Kidney epithelial cell (primary cell): ENCODE measurements around the gene SVEP1. TPM values are rescaled to one million over a fixed set of nuclear protein-coding genes. Genes with fewer than 3 reads are reported as not detected.

Experiments
- DNase-seq: peaks from one replicate; pipeline ENCODE4 v3.0.0-alpha.2; 2010; ENCODE audit warnings: low read depth
- H3K27me3 ChIP-seq: 2 replicates; pipeline ENCODE4 v1.6.0; 2011; ENCODE audit warnings: low read length; ENCODE audit not compliant: control insufficient read depth, insufficient read depth
- H3K36me3 ChIP-seq: 2 replicates; pipeline ENCODE4 v1.5.1; 2011; ENCODE audit warnings: low read length; ENCODE audit not compliant: control insufficient read depth, insufficient read depth
- H3K4me3 ChIP-seq: 2 replicates; pipeline ENCODE4 v1.5.1; 2011; ENCODE audit warnings: low read depth, mild to moderate bottlenecking, control low read depth, low read length
- total RNA-seq: library from RNA; depleted of rRNA; stranded (reverse); fragments of >200 nt; gene quantifications from 2 replicates; pipeline ENCODE4 v1.2.3, GENCODE V29; 2015
- TF ChIP-seq, protein P1 (sequence below): IDR thresholded peaks from 2 replicates; pipeline ENCODE4 v1.5.1; 2011; ENCODE audit warnings: mild to moderate bottlenecking, moderate library complexity, low read length, control low read depth, inconsistent platforms; ENCODE audit not compliant: insufficient read depth, poor library complexity, severe bottlenecking

SVEP1 gene
- total RNA-seq, 1 donor from 2014 or later = 1.6 TPM

GRCh38 chr9:110351009-110351467, 228.5 kb downstream of the SVEP1 start:
- no peak overlapping the region for H3K4me3 ChIP-seq
- no peaks in the 10 kb centered on the region for H3K27me3 ChIP-seq
- TF ChIP-seq, protein P1, sequence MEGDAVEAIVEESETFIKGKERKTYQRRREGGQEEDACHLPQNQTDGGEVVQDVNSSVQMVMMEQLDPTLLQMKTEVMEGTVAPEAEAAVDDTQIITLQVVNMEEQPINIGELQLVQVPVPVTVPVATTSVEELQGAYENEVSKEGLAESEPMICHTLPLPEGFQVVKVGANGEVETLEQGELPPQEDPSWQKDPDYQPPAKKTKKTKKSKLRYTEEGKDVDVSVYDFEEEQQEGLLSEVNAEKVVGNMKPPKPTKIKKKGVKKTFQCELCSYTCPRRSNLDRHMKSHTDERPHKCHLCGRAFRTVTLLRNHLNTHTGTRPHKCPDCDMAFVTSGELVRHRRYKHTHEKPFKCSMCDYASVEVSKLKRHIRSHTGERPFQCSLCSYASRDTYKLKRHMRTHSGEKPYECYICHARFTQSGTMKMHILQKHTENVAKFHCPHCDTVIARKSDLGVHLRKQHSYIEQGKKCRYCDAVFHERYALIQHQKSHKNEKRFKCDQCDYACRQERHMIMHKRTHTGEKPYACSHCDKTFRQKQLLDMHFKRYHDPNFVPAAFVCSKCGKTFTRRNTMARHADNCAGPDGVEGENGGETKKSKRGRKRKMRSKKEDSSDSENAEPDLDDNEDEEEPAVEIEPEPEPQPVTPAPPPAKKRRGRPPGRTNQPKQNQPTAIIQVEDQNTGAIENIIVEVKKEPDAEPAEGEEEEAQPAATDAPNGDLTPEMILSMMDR = no peak
- no peaks in the 10 kb centered on the region for H3K36me3 ChIP-seq
- DNase-seq = no peak

- TF ChIP-seq, protein P1 = no peak
Measured at GRCh38 chr9:110346325-110346724, 233.2 kb downstream of the SVEP1 start.

DNA sequence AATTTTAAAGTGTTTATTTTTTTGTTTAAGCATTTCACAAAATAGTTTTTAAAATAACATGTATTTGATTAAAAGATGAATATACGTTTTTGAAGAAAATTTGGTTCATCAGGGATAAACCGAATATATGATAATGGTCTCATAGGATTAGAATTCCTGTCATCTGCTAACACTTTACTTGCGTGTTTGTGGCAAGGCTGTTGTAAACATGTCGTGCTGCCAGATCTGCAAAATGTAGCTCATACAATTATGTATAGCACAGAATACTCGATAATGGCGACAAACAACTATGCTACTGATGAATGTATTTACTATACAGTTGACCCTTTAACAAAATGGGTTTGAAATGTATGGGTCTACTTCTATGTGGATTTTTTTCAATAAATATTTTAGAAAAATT, 234.7 kb downstream of the SVEP1 start:
- peaks cover 2% of the 10 kb centered on the region for H3K27me3 ChIP-seq
- DNase-seq = no peak
- H3K4me3 ChIP-seq = no peak overlapping the region
- TF ChIP-seq, protein P1 = no peak
- no peaks in the 10 kb centered on the region for H3K36me3 ChIP-seq

More at GRCh38 chr9:110346325-110346724, 233.2 kb downstream of the SVEP1 start:
- no peaks in the 10 kb centered on the region for H3K27me3 ChIP-seq
- DNase-seq = no peak
- H3K4me3 ChIP-seq = no peak overlapping the region
- no peaks in the 10 kb centered on the region for H3K36me3 ChIP-seq

DNA sequence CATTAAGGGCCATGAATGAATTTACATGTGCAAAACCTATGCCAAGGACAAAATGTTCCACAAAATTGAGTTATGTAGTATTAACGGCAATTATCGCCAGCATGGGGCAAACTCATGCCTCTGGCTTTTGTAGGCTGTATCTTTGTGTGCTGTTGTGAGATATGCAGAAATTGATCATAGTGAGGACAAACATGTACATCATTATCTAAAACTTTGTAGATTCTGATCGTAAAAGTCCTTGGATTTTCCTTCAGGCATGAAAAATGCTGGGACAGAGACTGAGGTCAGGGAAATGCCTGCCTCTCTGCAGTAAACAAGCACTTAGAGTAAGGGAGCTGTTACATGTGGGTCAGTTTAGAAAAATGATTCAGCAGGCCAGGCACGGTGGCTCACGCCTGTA, 236.0 kb downstream of the SVEP1 start:
- Histone ChIP-seq H3K4me3 (no peak overlapping the region), H3K36me3 (no peaks in the 10 kb centered on the region), H3K27me3 (peaks cover 2% of the 10 kb centered on the region)
- TF ChIP-seq, protein P1 = no peak
- DNase-seq = no peak

DNA sequence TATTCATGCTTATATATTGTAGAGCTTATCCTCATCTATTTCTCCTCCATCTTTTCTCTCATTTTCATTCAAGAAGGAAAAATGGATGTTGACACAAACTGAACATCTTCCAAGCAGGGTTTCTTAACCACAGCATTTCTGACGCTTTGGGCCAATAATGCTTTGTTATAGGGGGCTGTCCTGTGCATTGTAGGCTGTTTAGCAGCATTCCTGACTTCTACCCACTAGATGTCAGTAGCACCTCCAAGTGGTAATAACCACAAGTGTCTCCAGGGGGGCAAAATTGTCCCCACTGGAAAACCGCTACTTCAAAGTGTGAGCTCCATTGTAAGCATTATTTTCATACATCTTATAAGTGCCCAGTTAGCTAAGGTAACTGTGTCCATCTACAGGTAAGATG, 239.2 kb downstream of the SVEP1 start:
- Histone ChIP-seq H3K27me3 (peaks cover 2% of the 10 kb centered on the region), H3K36me3 (no peaks in the 10 kb centered on the region), H3K4me3 (no peak overlapping the region)
- no peak for DNase-seq
- TF ChIP-seq, protein P1 = peak; percentile 24

DNA sequence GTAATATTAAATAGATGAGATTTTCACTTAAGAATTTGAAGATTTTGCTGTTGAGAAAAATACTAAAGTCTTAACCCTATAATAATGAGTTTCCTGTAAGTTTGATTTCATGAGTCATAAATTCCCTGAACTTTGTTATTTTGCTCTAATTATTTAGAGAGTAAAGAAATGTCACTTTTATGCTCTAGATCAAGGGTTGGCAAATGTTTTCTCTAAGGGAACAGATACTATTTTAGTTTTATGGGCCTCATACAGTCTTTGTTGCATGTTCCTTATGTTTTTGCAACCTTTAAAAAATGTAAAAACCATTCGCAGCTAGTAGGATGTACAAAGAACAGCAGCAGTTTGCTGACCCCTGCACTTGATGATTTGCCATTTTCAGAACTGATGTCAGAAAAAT, 241.4 kb downstream of the SVEP1 start:
- Histone ChIP-seq H3K27me3 (peaks cover 2% of the 10 kb centered on the region), H3K4me3 (no peak overlapping the region), H3K36me3 (no peaks in the 10 kb centered on the region)
- DNase-seq = no peak
- TF ChIP-seq, protein P1 = no peak
